ENCODE data around the gene KHDC4.

GRCh38 chr1:155880950-155881349, 53.3 kb downstream of the KHDC4 start:
- TF ChIP-seq EP300 (IDR thresholded peaks at IDR 0.05; ENCODE audit: borderline replicate concordance in 1 of 2, low read depth in 1 of 2, low read length in 1 of 2) (no peak), PBX3 (IDR thresholded peaks at IDR 0.05) (no peak), YY1 (IDR thresholded peaks at IDR 0.05; ENCODE audit: low read depth) (no peak), CTCF (IDR thresholded peaks at IDR 0.05) (no peak)
